Measurements from ENCODE around the gene GLDC. TPM values are rescaled to one million over a fixed set of nuclear protein-coding genes. Genes with fewer than 3 reads are reported as not detected.

The GLDC gene
- total and polyA plus RNA-seq, 4 donors = 0.10 to 1.5 (median 0.74) TPM

DNA sequence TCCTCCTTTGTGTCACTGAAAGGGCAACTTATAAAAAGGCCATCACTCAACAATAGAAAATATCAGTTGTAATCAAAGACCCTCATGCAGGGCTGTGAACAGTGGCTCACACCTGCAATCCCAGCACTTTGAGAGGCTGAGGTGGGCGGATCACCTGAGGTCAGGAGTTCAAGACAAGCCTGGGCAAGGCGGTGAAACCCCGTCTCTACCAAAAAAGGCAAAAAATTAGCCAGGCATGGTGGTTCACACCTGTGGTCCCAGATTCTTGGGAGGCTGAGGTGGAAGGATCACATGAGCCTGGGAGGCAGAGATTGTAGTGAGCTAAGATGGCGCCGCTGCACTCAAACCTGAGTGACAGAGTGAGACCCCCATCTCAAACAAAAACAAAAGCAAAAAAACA, 24.7 kb downstream of the GLDC start:
- no peak for ATAC-seq (ENCODE audit: insufficient read depth, low FRiP score)
- TF ChIP-seq, protein P1, sequence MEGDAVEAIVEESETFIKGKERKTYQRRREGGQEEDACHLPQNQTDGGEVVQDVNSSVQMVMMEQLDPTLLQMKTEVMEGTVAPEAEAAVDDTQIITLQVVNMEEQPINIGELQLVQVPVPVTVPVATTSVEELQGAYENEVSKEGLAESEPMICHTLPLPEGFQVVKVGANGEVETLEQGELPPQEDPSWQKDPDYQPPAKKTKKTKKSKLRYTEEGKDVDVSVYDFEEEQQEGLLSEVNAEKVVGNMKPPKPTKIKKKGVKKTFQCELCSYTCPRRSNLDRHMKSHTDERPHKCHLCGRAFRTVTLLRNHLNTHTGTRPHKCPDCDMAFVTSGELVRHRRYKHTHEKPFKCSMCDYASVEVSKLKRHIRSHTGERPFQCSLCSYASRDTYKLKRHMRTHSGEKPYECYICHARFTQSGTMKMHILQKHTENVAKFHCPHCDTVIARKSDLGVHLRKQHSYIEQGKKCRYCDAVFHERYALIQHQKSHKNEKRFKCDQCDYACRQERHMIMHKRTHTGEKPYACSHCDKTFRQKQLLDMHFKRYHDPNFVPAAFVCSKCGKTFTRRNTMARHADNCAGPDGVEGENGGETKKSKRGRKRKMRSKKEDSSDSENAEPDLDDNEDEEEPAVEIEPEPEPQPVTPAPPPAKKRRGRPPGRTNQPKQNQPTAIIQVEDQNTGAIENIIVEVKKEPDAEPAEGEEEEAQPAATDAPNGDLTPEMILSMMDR (IDR thresholded peaks at IDR 0.05; ENCODE audit: control extremely low read depth, extremely low read depth) = no peak
- WGBS, 2 donors = 91% methylated on average over 5 of the region's 5 CpGs

DNA sequence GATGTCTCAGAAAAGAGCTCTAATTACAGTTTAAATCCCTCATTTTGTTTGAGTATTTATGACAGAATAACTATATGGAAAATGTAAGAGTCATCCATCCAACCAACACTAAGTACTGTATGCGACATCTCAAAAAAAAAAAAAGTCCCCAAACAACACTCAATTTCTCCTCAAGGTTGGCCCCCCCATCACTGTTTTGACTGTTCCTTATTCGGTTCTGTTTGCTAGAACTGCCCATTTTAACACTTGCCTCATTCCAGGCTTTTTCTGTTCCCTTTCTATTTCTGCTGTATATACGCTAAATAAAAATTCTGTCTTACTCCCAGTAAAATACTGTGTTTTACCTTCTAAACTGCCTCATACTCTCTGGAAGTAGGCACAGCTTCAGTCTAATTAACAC, 25.2 kb downstream of the GLDC start:
- Histone ChIP-seq H3K27me3 (ENCODE audit: control insufficient read depth in 3 of 3, insufficient read depth in 3 of 3, low read length in 2 of 3) (no peaks in the 10 kb centered on the region), H3K4me1 (ENCODE audit: control insufficient read depth in 5 of 5, insufficient read depth in 5 of 5, low read length in 5 of 5) (no peaks in the 10 kb centered on the region), H3K27ac (ENCODE audit: low read depth in 1 of 2, low read length in 1 of 2) (no peak overlapping the region), H3K9me3 (ENCODE audit: control insufficient read depth in 4 of 4, insufficient read depth in 3 of 4, low read length in 3 of 4) (peaks cover 0 to 5% (median 0%) of the 10 kb centered on the region in 4 donors), H3K36me3 (ENCODE audit: control insufficient read depth in 4 of 4, insufficient read depth in 4 of 4, low read length in 4 of 4) (no peaks in the 10 kb centered on the region), H3K9ac (ENCODE audit: insufficient read depth in 1 of 2, low read length in 2 of 2) (no peak overlapping the region), H3K4me3 (no peak overlapping the region)
- DNase-seq (no peak), ATAC-seq (ENCODE audit: insufficient read depth, low FRiP score) (no peak)
- 93 to 96% methylated on average over 3 of the region's 3 CpGs for WGBS, 2 donors
- TF ChIP-seq, protein P1 (IDR thresholded peaks at IDR 0.05; ENCODE audit: control extremely low read depth, extremely low read depth) = no peak

More for the DNA sequence above, 24.7 kb downstream of the GLDC start:
- no peak for DNase-seq
- H3K9ac ChIP-seq (ENCODE audit: insufficient read depth in 1 of 2, low read length in 2 of 2) = no peak overlapping the region
- no peaks in the 10 kb centered on the region for H3K27me3 ChIP-seq (ENCODE audit: control insufficient read depth in 3 of 3, insufficient read depth in 3 of 3, low read length in 2 of 3)
- no peaks in the 10 kb centered on the region for H3K36me3 ChIP-seq (ENCODE audit: control insufficient read depth in 4 of 4, insufficient read depth in 4 of 4, low read length in 4 of 4)
- no peak overlapping the region for H3K4me3 ChIP-seq
- no peak overlapping the region for H3K27ac ChIP-seq (ENCODE audit: low read depth in 1 of 2, low read length in 1 of 2)
- peaks cover 0 to 5% (median 0%) of the 10 kb centered on the region in 4 donors for H3K9me3 ChIP-seq (ENCODE audit: control insufficient read depth in 4 of 4, insufficient read depth in 3 of 4, low read length in 3 of 4)
- no peaks in the 10 kb centered on the region for H3K4me1 ChIP-seq (ENCODE audit: control insufficient read depth in 5 of 5, insufficient read depth in 5 of 5, low read length in 5 of 5)

DNA sequence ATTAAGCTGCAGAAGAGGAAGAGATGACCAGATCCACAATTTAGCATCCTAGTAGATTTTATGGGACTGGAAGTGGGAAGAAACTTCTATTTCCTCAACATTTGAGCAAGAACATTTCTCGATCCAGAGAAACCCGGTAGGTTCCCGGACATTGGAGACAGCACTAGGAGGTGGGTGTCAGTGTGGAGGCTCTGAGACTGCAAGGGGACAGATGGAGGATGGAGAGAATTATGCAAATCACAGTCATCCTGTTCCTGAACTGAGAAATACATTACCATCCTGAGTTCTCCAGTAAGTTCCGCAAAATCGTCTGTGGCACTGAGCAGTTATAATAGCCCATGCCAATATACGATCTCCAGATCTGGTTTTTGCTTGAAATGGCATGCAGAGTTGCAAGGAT, 25.6 kb downstream of the GLDC start:
- TF ChIP-seq, protein P1 (IDR thresholded peaks at IDR 0.05; ENCODE audit: control extremely low read depth, extremely low read depth) = no peak
- Histone ChIP-seq H3K4me1 (ENCODE audit: control insufficient read depth in 5 of 5, insufficient read depth in 5 of 5, low read length in 5 of 5) (no peaks in the 10 kb centered on the region), H3K9me3 (ENCODE audit: control insufficient read depth in 4 of 4, insufficient read depth in 3 of 4, low read length in 3 of 4) (peaks cover 0 to 5% (median 0%) of the 10 kb centered on the region in 4 donors), H3K9ac (ENCODE audit: insufficient read depth in 1 of 2, low read length in 2 of 2) (no peak overlapping the region), H3K27ac (ENCODE audit: low read depth in 1 of 2, low read length in 1 of 2) (no peak overlapping the region), H3K4me3 (no peak overlapping the region), H3K36me3 (ENCODE audit: control insufficient read depth in 4 of 4, insufficient read depth in 4 of 4, low read length in 4 of 4) (no peaks in the 10 kb centered on the region), H3K27me3 (ENCODE audit: control insufficient read depth in 3 of 3, insufficient read depth in 3 of 3, low read length in 2 of 3) (no peaks in the 10 kb centered on the region)
- no peak for ATAC-seq (ENCODE audit: insufficient read depth, low FRiP score)
- 94 to 96% methylated on average over 6 of the region's 6 CpGs for WGBS, 2 donors
- DNase-seq = no peak

DNA sequence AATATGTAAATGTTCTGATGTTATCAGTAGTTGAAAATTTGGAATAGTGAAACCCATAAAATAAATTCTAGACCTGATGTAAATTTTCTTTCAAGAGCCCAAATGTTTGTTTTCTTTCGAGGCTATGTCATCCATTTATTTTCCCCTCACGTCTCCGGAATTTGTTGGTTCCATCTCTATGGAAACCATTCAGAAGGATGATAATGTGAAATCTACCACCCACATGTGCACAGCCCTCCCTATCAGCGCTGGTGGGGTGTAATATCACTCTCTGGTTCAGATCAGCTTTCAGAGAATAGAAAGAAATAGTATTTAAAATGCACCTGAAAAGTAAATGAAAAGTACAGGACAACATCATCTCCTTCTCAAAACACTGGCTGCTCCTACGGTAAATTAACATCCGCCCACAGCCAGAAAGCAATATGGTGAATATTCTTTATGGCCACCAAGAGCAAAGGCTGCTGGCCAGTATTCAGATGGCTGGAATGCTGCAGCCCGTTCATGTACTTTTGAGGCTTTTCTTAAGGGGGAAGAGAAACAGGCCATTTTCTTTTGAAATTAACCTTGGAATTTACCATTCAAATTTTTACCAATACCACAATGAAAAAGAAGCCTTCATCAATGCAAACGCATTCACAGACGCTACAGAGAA, 28.5 kb downstream of the GLDC start:
- no peaks in the 10 kb centered on the region for H3K36me3 ChIP-seq (ENCODE audit: control insufficient read depth in 4 of 4, insufficient read depth in 4 of 4, low read length in 4 of 4)
- H3K9me3 ChIP-seq (ENCODE audit: control insufficient read depth in 4 of 4, insufficient read depth in 3 of 4, low read length in 3 of 4) = peaks cover 0 to 5% (median 0%) of the 10 kb centered on the region in 4 donors
- H3K4me3 ChIP-seq = no peak overlapping the region
- ATAC-seq (ENCODE audit: insufficient read depth, low FRiP score) (no peak), DNase-seq (no peak)
- TF ChIP-seq, protein P1 (IDR thresholded peaks at IDR 0.05; ENCODE audit: control extremely low read depth, extremely low read depth) = no peak
- H3K27me3 ChIP-seq (ENCODE audit: control insufficient read depth in 3 of 3, insufficient read depth in 3 of 3, low read length in 2 of 3) = no peaks in the 10 kb centered on the region
- H3K9ac ChIP-seq (ENCODE audit: insufficient read depth in 1 of 2, low read length in 2 of 2) = no peak overlapping the region
- no peaks in the 10 kb centered on the region for H3K4me1 ChIP-seq (ENCODE audit: control insufficient read depth in 5 of 5, insufficient read depth in 5 of 5, low read length in 5 of 5)
- H3K27ac ChIP-seq (ENCODE audit: low read depth in 1 of 2, low read length in 1 of 2) = no peak overlapping the region
- WGBS, 2 donors = 76 to 86% methylated on average over 9 of the region's 9 CpGs
